ENCODE measurements around the gene GATC. TPM values are rescaled to one million over a fixed set of nuclear protein-coding genes. Genes with fewer than 3 reads are reported as not detected.
A peak's percentile ranks its signal among the peaks of the same experiment; 100 is the strongest.
"Not testable (repeated sequence)": the region's sequence is repeated elsewhere in the genome, so short reads cannot be mapped to it uniquely, and the experiment has no call there.

GATC gene
- total RNA-seq, 1 donor from 2014 or later = 38.8 TPM

GRCh38 chr12:120446844-120447178, 567 bp downstream of the GATC start:
- Mint-ChIP-seq H3K4me1 (ENCODE audit: low read depth) (peaks cover 24% of the 10 kb centered on the region), H3K36me3 (ENCODE audit: low read depth) (peaks cover 38% of the 10 kb centered on the region), H3K27ac (peak overlapping the region; percentile 99), H3K4me3 (peak overlapping the region; percentile 97)
- not testable (repeated sequence) for H3K9me3 Mint-ChIP-seq; H3K27me3 Mint-ChIP-seq (ENCODE audit: insufficient read depth); DNase-seq (ENCODE audit: low spot score)
- intact Hi-C loops (cut with micrococcal nuclease) = loop anchor here (1.0 to 2.0 kb wide), 3 partner anchors 9 to 50 kb away; partner anchors contain the start of genes COX6A1 and DYNLL1

- peak overlapping the region; percentile 97 for H3K4me3 Mint-ChIP-seq
- peak overlapping the region; percentile 96 for H3K27ac Mint-ChIP-seq
- H3K36me3 Mint-ChIP-seq (ENCODE audit: low read depth) = peaks cover 34% of the 10 kb centered on the region
- intact Hi-C loops (cut with micrococcal nuclease) = loop anchor here (2.0 kb wide), 1 partner anchor 49 kb away; the partner anchor contains the start of gene DYNLL1
- no peak for DNase-seq (ENCODE audit: low spot score)
- peaks cover 24% of the 10 kb centered on the region for H3K4me1 Mint-ChIP-seq (ENCODE audit: low read depth)
- H3K9me3 Mint-ChIP-seq = no peaks in the 10 kb centered on the region
- H3K27me3 Mint-ChIP-seq (ENCODE audit: insufficient read depth) = no peaks in the 10 kb centered on the region
These were observed 1.7 kb downstream of the GATC start for GRCh38 chr12:120447992-120448391.

- Mint-ChIP-seq H3K4me1 (ENCODE audit: low read depth) (peaks cover 17% of the 10 kb centered on the region), H3K36me3 (ENCODE audit: low read depth) (peaks cover 37% of the 10 kb centered on the region)
- H3K4me3 Mint-ChIP-seq; H3K9me3 Mint-ChIP-seq; DNase-seq (ENCODE audit: low spot score); H3K27me3 Mint-ChIP-seq (ENCODE audit: insufficient read depth); intact Hi-C loops (cut with micrococcal nuclease); H3K27ac Mint-ChIP-seq: not testable (repeated sequence)
These were observed 6.3 kb downstream of the GATC start for GRCh38 chr12:120452524-120452923.

- Mint-ChIP-seq H3K4me1 (ENCODE audit: low read depth) (peaks cover 13% of the 10 kb centered on the region), H3K4me3 (no peak overlapping the region), H3K9me3 (no peaks in the 10 kb centered on the region), H3K27me3 (ENCODE audit: insufficient read depth) (no peaks in the 10 kb centered on the region), H3K36me3 (ENCODE audit: low read depth) (peaks cover 31% of the 10 kb centered on the region), H3K27ac (no peak overlapping the region)
- intact Hi-C loops (cut with micrococcal nuclease) = no loop called here
- DNase-seq (ENCODE audit: low spot score) = no peak
These were observed 7.0 kb downstream of the GATC start for GRCh38 chr12:120453060-120453750.

- Mint-ChIP-seq H3K4me1 (ENCODE audit: low read depth) (peaks cover 13% of the 10 kb centered on the region), H3K27me3 (ENCODE audit: insufficient read depth) (no peaks in the 10 kb centered on the region), H3K27ac (no peak overlapping the region), H3K4me3 (no peak overlapping the region), H3K36me3 (ENCODE audit: low read depth) (peaks cover 34% of the 10 kb centered on the region), H3K9me3 (no peaks in the 10 kb centered on the region)
- no peak for DNase-seq (ENCODE audit: low spot score)
- intact Hi-C loops (cut with micrococcal nuclease) = no loop called here
These were observed 7.7 kb downstream of the GATC start for GRCh38 chr12:120453977-120454376.

GRCh38 chr12:120455302-120455701, 9.1 kb downstream of the GATC start:
- no peak overlapping the region for H3K4me3 Mint-ChIP-seq
- H3K36me3 Mint-ChIP-seq (ENCODE audit: low read depth) = peaks cover 38% of the 10 kb centered on the region

GRCh38 chr12:120457133-120457532, 10.9 kb downstream of the GATC start:
- Mint-ChIP-seq H3K9me3 (no peaks in the 10 kb centered on the region), H3K36me3 (ENCODE audit: low read depth) (peaks cover 44% of the 10 kb centered on the region)

More at GRCh38 chr12:120455302-120455701, 9.1 kb downstream of the GATC start:
- H3K27ac Mint-ChIP-seq = no peak overlapping the region
- DNase-seq (ENCODE audit: low spot score) = no peak
- H3K9me3 Mint-ChIP-seq = no peaks in the 10 kb centered on the region
- peaks cover 13% of the 10 kb centered on the region for H3K4me1 Mint-ChIP-seq (ENCODE audit: low read depth)
- no peaks in the 10 kb centered on the region for H3K27me3 Mint-ChIP-seq (ENCODE audit: insufficient read depth)
- intact Hi-C loops (cut with micrococcal nuclease) = no loop called here

GRCh38 chr12:120460157-120460556, 13.9 kb downstream of the GATC start:
- Mint-ChIP-seq H3K36me3 (ENCODE audit: low read depth) (peaks cover 69% of the 10 kb centered on the region), H3K9me3 (no peaks in the 10 kb centered on the region), H3K4me1 (ENCODE audit: low read depth) (peaks cover 8% of the 10 kb centered on the region), H3K27me3 (ENCODE audit: insufficient read depth) (no peaks in the 10 kb centered on the region), H3K27ac (peak overlapping the region; percentile 31), H3K4me3 (no peak overlapping the region)
- intact Hi-C loops (cut with micrococcal nuclease) = loop anchor here (10.0 kb wide), 1 partner anchor 235 kb away; no protein-coding TSS in a partner anchor
- DNase-seq (ENCODE audit: low spot score) = no peak

More at GRCh38 chr12:120457133-120457532, 10.9 kb downstream of the GATC start:
- H3K27ac Mint-ChIP-seq = no peak overlapping the region
- intact Hi-C loops (cut with micrococcal nuclease) = no loop called here
- H3K27me3 Mint-ChIP-seq (ENCODE audit: insufficient read depth) = no peaks in the 10 kb centered on the region
- DNase-seq (ENCODE audit: low spot score) = no peak
- H3K4me3 Mint-ChIP-seq = no peak overlapping the region
- peaks cover 13% of the 10 kb centered on the region for H3K4me1 Mint-ChIP-seq (ENCODE audit: low read depth)

- Mint-ChIP-seq H3K36me3 (ENCODE audit: low read depth) (peaks cover 64% of the 10 kb centered on the region), H3K4me1 (ENCODE audit: low read depth) (peaks cover 14% of the 10 kb centered on the region), H3K9me3 (no peaks in the 10 kb centered on the region), H3K4me3 (no peak overlapping the region), H3K27ac (no peak overlapping the region), H3K27me3 (ENCODE audit: insufficient read depth) (no peaks in the 10 kb centered on the region)
- intact Hi-C loops (cut with micrococcal nuclease) = loop anchor here (10.0 kb wide), 1 partner anchor 237 kb away; no protein-coding TSS in a partner anchor
- DNase-seq (ENCODE audit: low spot score) = no peak
These were observed 15.9 kb downstream of the GATC start for GRCh38 chr12:120462099-120462640.

- DNase-seq (ENCODE audit: low spot score) = no peak
- Mint-ChIP-seq H3K4me3 (no peak overlapping the region), H3K9me3 (no peaks in the 10 kb centered on the region), H3K4me1 (ENCODE audit: low read depth) (peaks cover 27% of the 10 kb centered on the region), H3K27ac (no peak overlapping the region), H3K27me3 (ENCODE audit: insufficient read depth) (no peaks in the 10 kb centered on the region), H3K36me3 (ENCODE audit: low read depth) (peaks cover 67% of the 10 kb centered on the region)
- intact Hi-C loops (cut with micrococcal nuclease) = loop anchor here (10.0 kb wide), 1 partner anchor 239 kb away; no protein-coding TSS in a partner anchor
These were observed 17.5 kb downstream of the GATC start for GRCh38 chr12:120463712-120464111.

GRCh38 chr12:120465756-120466155, 19.5 kb downstream of the GATC start:
- Mint-ChIP-seq H3K4me3 (no peak overlapping the region), H3K27ac (peak overlapping the region; percentile 40), H3K27me3 (ENCODE audit: insufficient read depth) (no peaks in the 10 kb centered on the region), H3K36me3 (ENCODE audit: low read depth) (peaks cover 54% of the 10 kb centered on the region), H3K4me1 (ENCODE audit: low read depth) (peaks cover 35% of the 10 kb centered on the region), H3K9me3 (no peaks in the 10 kb centered on the region)
- DNase-seq (ENCODE audit: low spot score) = no peak
- intact Hi-C loops (cut with micrococcal nuclease) = loop anchor here (1.0 to 10.0 kb wide), 2 partner anchors 109 to 241 kb away; no protein-coding TSS in a partner anchor

GRCh38 chr12:120466560-120467315, 20.5 kb downstream of the GATC start:
- Mint-ChIP-seq H3K27me3 (ENCODE audit: insufficient read depth) (no peaks in the 10 kb centered on the region), H3K4me3 (peak overlapping the region; percentile 26), H3K36me3 (ENCODE audit: low read depth) (peaks cover 50% of the 10 kb centered on the region), H3K9me3 (no peaks in the 10 kb centered on the region), H3K4me1 (ENCODE audit: low read depth) (peaks cover 41% of the 10 kb centered on the region), H3K27ac (no peak overlapping the region)
- intact Hi-C loops (cut with micrococcal nuclease) = loop anchor here (1.0 to 10.0 kb wide), 2 partner anchors 110 to 242 kb away; no protein-coding TSS in a partner anchor
- peak; percentile 11 for DNase-seq (ENCODE audit: low spot score)
